Stimulated activated CD8-positive, alpha-beta memory T cell treated with anti-CD3 and anti-CD28 coated beads, Interleukin-7, amount 100 ng/mL, for 1 hour (primary cell): ENCODE measurements around the gene ARID5B.
A peak's percentile ranks its signal among the peaks of the same experiment; 100 is the strongest.

Experiments used
- DNase-seq, 2 donors: peaks; one replicate each; pipeline ENCODE4 v3.0.0-alpha.2; 2020; ENCODE audit warnings: low read depth in 2 of 2

ARID5B gene

GRCh38 chr10:61888744-61889143 is 12.8 kb upstream of the ARID5B start:
- DNase-seq, result no peak

- DNase-seq, result no peak
These were observed 11.1 kb upstream of the ARID5B start for GRCh38 chr10:61890430-61890829.

- no peak for DNase-seq
These were observed 10.6 kb upstream of the ARID5B start for GRCh38 chr10:61890881-61891409.

GRCh38 chr10:61891906-61892585 is 9.5 kb upstream of the ARID5B start:
- no peak for DNase-seq

GRCh38 chr10:61892961-61893360 is 8.5 kb upstream of the ARID5B start:
- DNase-seq, result no peak

GRCh38 chr10:61894133-61894532 is 7.4 kb upstream of the ARID5B start:
- DNase-seq, result no peak

- no peak for DNase-seq
These were observed 5.5 kb upstream of the ARID5B start for GRCh38 chr10:61895898-61896600.

GRCh38 chr10:61896854-61897661 is 4.4 kb upstream of the ARID5B start:
- DNase-seq, result no peak

- DNase-seq, result no peak
These were observed 3.6 kb upstream of the ARID5B start for GRCh38 chr10:61897671-61898434.

- DNase-seq, result no peak
These were observed 3.1 kb upstream of the ARID5B start for GRCh38 chr10:61898435-61898778.

GRCh38 chr10:61899069-61899531 is 2.4 kb upstream of the ARID5B start:
- DNase-seq, result no peak

- no peak for DNase-seq
These were observed 1.9 kb upstream of the ARID5B start for GRCh38 chr10:61899663-61899996.

- no peak for DNase-seq
These were observed 1.3 kb upstream of the ARID5B start for GRCh38 chr10:61899997-61900828.

GRCh38 chr10:61901829-61902444 is 438 bp downstream of the ARID5B start:
- DNase-seq, result no peak

- peak in 1 of 2 donors; percentile 42 for DNase-seq
These were observed 1.1 kb downstream of the ARID5B start for GRCh38 chr10:61902445-61903220.

GRCh38 chr10:61903221-61903927 is 1.9 kb downstream of the ARID5B start:
- peak; percentile 37 to 45 for DNase-seq

GRCh38 chr10:61903928-61904344 is 2.4 kb downstream of the ARID5B start:
- DNase-seq, result no peak

GRCh38 chr10:61904733-61905725 is 3.5 kb downstream of the ARID5B start:
- no peak for DNase-seq
